Gastroesophageal sphincter (tissue), 4 donors: ENCODE data around the gene PLXNB3. TPM values are rescaled to one million over a fixed set of nuclear protein-coding genes. Genes with fewer than 3 reads are reported as not detected.

ENCODE experiments used
- ATAC-seq: fragments of 150-250 bp; one replicate; pipeline ENCODE4 v1.9.1; 2016; ENCODE audit warnings: mild to moderate bottlenecking, moderate library complexity
- H3K27ac ChIP-seq, 4 donors: fragments of 200-600 bp; sonication (generic) in 3 of 4; 1 replicate in 3 of 4; 2 replicates in 1 of 4; pipeline ENCODE4 v1.5.1; 2016 to 2019
- H3K27me3 ChIP-seq: fragments of 200-600 bp; sonication (generic); one replicate; pipeline ENCODE4 v1.5.1; 2019
- H3K36me3 ChIP-seq, 2 donors: fragments of 200-600 bp; sonication (generic); one replicate each; pipeline ENCODE4 v1.5.1; 2019; ENCODE audit warnings: control low read depth in 1 of 2
- H3K4me1 ChIP-seq, 3 donors: fragments of 200-600 bp; sonication (generic); 1 replicate in 2 of 3; 2 replicates in 1 of 3; pipeline ENCODE4 v1.5.1; 2016 to 2019; ENCODE audit warnings: control low read depth in 2 of 3
- H3K4me3 ChIP-seq, 2 donors: fragments of 200-600 bp; sonication (generic); one replicate each; pipeline ENCODE4 v1.5.1; 2019; ENCODE audit warnings: mild to moderate bottlenecking in 1 of 2, moderate library complexity in 1 of 2
- H3K9me3 ChIP-seq, 3 donors: fragments of 200-600 bp; sonication (generic); one replicate each; pipeline ENCODE4 v1.5.1; 2017 to 2019; ENCODE audit warnings: control low read depth in 2 of 3
- EP300 ChIP-seq: sonication (generic); formaldehyde crosslinking; IDR thresholded peaks from one replicate; pipeline ENCODE4 v1.6.1; 2017; ENCODE audit warnings: antibody characterized with exemption, mild to moderate bottlenecking
- POLR2A ChIP-seq, 2 donors: fragments of 450-650 bp; IDR thresholded peaks; one replicate each; pipeline ENCODE4 v1.6.1; 2017; ENCODE audit warnings: antibody characterized with exemption in 2 of 2, mild to moderate bottlenecking in 2 of 2, moderate library complexity in 1 of 2
- POLR2AphosphoS5 ChIP-seq: sonication (generic); formaldehyde crosslinking; IDR thresholded peaks from one replicate; pipeline ENCODE4 v1.6.1; 2017; ENCODE audit warnings: antibody characterized with exemption
- WGBS, 2 donors: methylation state at CpG; one replicate each; pipeline ENCODE4 v1.1.5; 2018; ENCODE audit warnings: low coverage in 1 of 2; 5-methylcytosine and 5-hydroxymethylcytosine counted together
- total RNA-seq, 4 donors: library from RNA; depleted of rRNA; stranded (reverse); fragments of >200 nt; gene quantifications; one replicate each; pipeline ENCODE4 v1.1.0, GENCODE V29; 2016
- TF ChIP-seq, protein P1 (sequence below), 4 experiments: fragments of 200-600 bp in 2 of 4; fragments of 450-650 bp in 2 of 4; sonication (generic) in 1 of 4; IDR thresholded peaks; one replicate each; pipeline ENCODE4 v1.5.1; 2017 to 2019; ENCODE audit warnings: antibody characterized with exemption in 4 of 4, mild to moderate bottlenecking in 2 of 4, moderate library complexity in 2 of 4

PLXNB3 gene
- total RNA-seq, 4 donors from 2014 or later: 9.2 to 19.2 (median 16.8) TPM

DNA sequence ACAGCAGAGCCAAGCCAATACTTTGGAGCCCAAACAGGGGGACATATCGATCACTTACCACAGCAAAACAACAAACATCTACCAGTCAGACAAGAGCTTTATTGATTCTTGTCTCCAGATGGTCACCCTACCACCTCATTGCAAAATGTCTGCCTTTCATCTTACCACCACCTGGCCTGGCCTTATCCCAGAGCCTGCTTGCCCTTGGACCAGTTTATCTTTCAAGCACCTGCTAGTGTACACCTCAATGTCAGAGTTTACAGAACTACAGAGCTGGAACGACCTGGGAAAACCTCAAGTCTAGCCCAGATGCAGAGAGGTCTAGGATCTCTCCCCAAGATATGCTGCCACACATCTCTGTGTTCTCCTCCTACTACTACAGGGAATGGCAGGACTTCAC is 44.3 kb upstream of the PLXNB3 start:
- WGBS, 2 donors: 80% methylated on average over 1 of the region's 2 CpGs; no CpG with 5 or more reads in 1 of the 2 donors
- H3K27me3 ChIP-seq: no peaks in the 10 kb centered on the region
- H3K27ac ChIP-seq: no peak overlapping the region
- no peak for ATAC-seq
- H3K4me1 ChIP-seq: peaks cover 0 to 15% (median 6%) of the 10 kb centered on the region in 3 donors
- H3K4me3 ChIP-seq: no peak overlapping the region
- peaks cover 0 to 50% of the 10 kb centered on the region in 2 donors for H3K36me3 ChIP-seq
- no peaks in the 10 kb centered on the region for H3K9me3 ChIP-seq
- no peak for TF ChIP-seq EP300

DNA sequence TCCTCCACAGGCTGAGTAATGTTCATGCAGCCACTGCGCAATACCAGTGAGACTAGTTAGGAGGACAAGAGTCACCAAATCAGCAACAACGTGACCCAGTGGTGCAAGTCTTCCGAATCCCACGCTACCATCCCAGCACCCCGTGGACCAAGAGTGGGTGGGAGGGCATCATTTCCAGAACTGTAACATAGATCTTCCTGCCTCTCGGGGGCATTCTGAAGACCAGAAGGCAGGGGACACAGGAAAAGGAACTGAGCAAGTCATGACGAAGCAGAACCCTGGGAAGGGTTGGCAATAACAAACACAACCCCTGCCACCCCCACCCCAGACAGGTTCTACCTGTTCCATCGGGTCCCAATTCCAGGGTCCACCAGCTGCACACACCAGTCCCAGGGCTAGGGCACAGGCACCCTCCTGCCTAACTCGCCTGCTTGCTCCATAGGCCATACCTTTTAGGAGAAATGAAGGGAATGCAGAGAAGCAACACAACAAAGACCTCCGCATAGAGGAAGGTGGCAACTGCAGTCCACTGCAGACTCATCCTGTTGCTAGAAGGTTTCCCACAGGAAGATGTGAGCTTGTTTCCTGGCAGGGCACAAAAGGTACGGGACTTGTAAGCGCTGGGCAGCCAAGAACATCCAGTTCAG is 41.2 kb upstream of the PLXNB3 start:
- peak overlapping the region; percentile 76 to 81 for H3K4me3 ChIP-seq
- H3K27ac ChIP-seq: peak overlapping the region; percentile 80 to 91 (median 87)
- TF ChIP-seq EP300 (no peak), POLR2AphosphoS5 (no peak), POLR2A (IDR thresholded peaks at IDR 0.05) (no peak)
- TF ChIP-seq, protein P1, sequence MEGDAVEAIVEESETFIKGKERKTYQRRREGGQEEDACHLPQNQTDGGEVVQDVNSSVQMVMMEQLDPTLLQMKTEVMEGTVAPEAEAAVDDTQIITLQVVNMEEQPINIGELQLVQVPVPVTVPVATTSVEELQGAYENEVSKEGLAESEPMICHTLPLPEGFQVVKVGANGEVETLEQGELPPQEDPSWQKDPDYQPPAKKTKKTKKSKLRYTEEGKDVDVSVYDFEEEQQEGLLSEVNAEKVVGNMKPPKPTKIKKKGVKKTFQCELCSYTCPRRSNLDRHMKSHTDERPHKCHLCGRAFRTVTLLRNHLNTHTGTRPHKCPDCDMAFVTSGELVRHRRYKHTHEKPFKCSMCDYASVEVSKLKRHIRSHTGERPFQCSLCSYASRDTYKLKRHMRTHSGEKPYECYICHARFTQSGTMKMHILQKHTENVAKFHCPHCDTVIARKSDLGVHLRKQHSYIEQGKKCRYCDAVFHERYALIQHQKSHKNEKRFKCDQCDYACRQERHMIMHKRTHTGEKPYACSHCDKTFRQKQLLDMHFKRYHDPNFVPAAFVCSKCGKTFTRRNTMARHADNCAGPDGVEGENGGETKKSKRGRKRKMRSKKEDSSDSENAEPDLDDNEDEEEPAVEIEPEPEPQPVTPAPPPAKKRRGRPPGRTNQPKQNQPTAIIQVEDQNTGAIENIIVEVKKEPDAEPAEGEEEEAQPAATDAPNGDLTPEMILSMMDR (IDR thresholded peaks at IDR 0.05): no peak
- H3K9me3 ChIP-seq: no peaks in the 10 kb centered on the region
- 67 to 87% methylated on average over 3 of the region's 12 CpGs for WGBS, 2 donors
- peaks cover 0 to 46% (median 29%) of the 10 kb centered on the region in 3 donors for H3K4me1 ChIP-seq
- H3K27me3 ChIP-seq: no peaks in the 10 kb centered on the region
- no peak for ATAC-seq
- H3K36me3 ChIP-seq: peaks cover 0 to 33% of the 10 kb centered on the region in 2 donors

DNA sequence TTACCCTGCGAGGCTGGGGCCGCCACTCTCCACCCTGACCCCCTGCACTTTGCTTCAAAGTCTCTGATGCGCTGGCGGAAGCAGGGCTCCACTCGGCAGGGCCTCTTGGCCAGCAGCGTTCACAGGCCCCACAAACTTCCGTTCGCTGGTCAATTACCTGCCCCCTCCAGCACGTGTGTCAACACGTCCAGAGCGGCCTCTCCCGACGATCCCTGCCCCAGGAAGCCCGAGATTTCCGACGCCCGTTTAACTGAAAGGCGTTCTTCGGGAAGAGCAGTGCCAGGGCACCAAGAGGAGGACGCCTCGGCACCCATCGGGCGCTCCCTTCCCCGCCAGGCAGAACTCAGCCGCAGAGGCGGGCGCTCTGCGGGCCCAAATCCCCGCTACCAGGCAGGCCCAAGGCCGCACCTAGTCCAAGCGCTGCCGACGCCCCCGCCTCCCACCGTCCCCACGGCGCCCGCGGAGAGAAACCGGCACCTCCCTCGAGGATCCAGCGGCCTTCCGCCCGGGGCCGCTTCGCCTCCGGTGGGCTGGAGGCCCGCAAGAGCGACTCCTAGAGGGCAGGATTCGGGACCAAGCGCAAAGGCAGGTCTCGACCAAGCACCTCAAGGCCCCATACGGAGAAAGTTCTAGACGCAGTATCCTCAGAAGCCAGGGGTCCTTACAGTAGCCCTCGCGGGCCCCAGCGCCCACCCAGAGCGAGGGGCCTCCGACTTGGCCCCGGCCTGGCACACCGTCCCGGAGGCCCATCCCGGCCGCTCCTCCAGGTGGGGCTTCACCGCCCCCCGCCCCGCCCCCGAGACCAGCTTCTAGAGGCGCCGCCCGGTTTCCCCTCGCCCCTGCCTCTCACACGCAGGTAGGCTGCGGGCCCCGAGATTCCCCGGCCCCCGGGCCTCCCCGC is 40.4 kb upstream of the PLXNB3 start:
- Histone ChIP-seq H3K9me3 (no peaks in the 10 kb centered on the region), H3K36me3 (peaks cover 0 to 25% of the 10 kb centered on the region in 2 donors), H3K27me3 (no peaks in the 10 kb centered on the region), H3K27ac (peak overlapping the region; percentile 80 to 91 (median 87)), H3K4me1 (peaks cover 0 to 54% (median 32%) of the 10 kb centered on the region in 3 donors), H3K4me3 (peak overlapping the region; percentile 76 to 81)
- peak; percentile 2 for ATAC-seq
- TF ChIP-seq, protein P1 (IDR thresholded peaks at IDR 0.05): peak in 2 of 4 experiments; percentile 3 to 45
- no peak for TF ChIP-seq EP300
- WGBS, 2 donors: no CpG with 5 or more reads among the region's 78 CpGs

DNA sequence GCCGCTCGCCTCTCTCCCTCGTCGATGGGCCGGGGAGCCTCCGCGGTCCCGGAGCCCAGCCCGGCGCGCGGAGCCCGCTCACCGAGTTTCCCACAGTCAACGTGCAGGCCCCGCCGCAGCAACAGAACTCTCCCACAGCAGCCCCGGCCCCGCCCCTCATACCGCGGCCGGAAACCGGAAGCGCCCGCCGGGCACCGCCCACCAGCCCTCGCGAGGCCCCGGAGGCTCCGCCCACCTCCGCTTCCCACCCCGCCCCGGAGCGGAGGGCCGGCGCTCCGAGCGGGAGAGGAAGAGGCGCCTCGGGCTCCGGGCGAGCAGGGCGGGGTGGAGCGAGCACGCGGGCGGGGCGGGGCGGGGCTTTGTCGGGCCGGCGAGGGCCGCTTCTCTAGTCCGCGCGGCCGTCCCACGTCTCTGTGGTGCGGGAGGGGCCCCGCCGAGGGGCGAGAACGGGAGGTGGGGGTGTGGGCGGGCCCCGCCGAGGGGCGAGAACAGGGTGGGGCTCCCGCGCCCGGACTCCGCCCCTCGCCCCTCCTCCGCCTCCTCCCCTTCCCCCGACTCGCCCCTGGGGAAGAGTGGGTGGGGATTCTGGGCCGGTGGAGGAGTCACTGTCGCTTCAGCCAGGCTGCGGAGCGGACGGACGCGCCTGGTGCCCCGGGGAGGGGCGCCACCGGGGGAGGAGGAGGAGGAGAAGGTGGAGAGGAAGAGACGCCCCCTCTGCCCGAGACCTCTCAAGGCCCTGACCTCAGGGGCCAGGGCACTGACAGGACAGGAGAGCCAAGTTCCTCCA is 39.6 kb upstream of the PLXNB3 start, which contains the start of the genes ABCD1 and BCAP31:
ABCD1 (plus strand) TSS at position 605 of the 787 bp plus-strand sequence. CDS start 411 bp downstream, outside the sequence.
BCAP31 (minus strand) TSS at position 136 of the 787 bp plus-strand sequence. CDS start 1,143 bp downstream, outside the sequence.
- peak within 1 kb of the TSS; percentile 76 to 81 for H3K4me3 ChIP-seq
- WGBS, 2 donors: no CpG with 5 or more reads among the region's 88 CpGs
- H3K27me3 ChIP-seq: no peaks in the 10 kb centered on the region
- H3K27ac ChIP-seq: peak within 1 kb of the TSS; percentile 80 to 91 (median 87)
- TF ChIP-seq EP300: no peak
- TF ChIP-seq, protein P1 (IDR thresholded peaks at IDR 0.05): no peak
- peak; percentile 88 for TF ChIP-seq POLR2AphosphoS5
- TF ChIP-seq POLR2A (IDR thresholded peaks at IDR 0.05): peak; percentile 70 to 74
- H3K4me1 ChIP-seq: peaks cover 0 to 62% (median 32%) of the 10 kb centered on the region in 3 donors
- no peaks in the 10 kb centered on the region for H3K9me3 ChIP-seq
- peaks cover 0 to 22% of the 10 kb centered on the region in 2 donors for H3K36me3 ChIP-seq
- peak; percentile 86 for ATAC-seq
